ENCODE results near the gene TMEM239.
"Not testable (repeated sequence)": the region's sequence is repeated elsewhere in the genome, so short reads cannot be mapped to it uniquely, and the experiment has no call there.

Gene TMEM239

DNA sequence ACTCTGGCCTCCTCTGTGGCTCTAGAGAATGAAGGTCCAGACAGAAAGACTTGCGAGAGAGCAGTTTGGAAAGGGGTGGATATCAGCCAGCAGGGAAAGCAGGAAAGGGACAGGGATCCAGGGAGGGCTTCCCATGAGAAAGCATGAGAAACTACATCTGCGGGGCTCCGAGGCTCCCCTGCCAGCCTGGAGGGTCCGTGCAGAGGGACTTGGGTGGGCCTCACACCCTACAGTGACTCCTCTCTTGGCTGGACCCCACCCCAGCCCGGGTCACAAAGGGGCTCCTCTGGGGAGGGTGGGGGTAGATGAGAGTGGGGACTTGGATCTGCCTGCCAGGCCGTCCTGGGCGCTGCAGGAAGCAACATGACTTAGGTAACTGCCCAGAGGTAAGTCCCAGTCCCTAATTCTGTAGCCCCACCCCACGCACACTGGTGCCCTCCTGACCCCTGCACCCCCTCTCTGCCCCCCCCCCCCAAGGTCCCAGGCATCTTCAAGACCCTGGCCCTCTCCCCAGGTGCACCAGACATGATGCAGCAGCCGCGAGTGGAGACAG, at the start of gene TMEM239:
TSS of gene TMEM239 (plus strand) at position 335 of the 553 bp plus-strand sequence. CDS start at position 526, 191 bp downstream.
- DNase-seq = no peak

- DNase-seq = no peak
Observed at GRCh38 chr20:2767768-2768631, 48.2 kb upstream of the TMEM239 start.

DNA sequence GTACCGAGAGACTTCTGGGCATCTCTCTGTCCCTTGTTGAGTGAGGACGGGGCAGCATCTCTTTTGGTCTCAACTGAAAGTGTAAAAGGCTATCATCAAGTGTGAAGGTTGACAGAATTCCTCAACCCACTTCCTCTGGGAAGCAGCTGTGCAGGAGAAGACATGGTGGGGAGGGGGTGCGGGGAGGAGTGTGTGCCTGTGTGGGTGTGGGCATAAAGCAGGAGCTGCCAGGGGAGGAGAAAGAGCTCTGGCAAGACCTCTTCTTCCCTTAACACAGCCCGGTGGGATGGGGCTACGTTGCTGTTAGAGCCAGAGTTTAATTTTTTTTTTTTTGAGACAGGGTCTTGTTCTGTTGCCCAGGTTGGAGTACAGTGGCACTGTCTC, 47.5 kb upstream of the TMEM239 start:
- no peak for DNase-seq

DNA sequence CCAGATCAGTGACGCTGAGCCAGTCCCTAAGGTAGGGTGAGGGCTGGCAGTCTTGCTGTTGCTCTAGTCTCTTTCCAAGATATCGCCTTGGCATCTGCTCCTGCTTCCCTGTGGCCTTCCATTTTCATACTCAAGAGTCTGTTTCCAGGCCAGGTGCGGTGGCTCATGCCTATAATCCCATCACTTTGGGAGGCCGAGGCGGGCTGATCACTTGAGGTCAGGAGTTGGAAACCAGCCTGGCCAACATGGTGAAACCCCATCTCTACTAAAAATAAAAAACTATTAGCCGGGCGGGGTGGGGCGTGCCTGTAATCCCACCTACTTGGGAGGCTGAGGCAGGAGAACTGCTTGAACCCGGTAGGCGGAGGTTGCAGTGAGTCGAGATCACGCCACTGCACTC, 46.1 kb upstream of the TMEM239 start:
- not testable (repeated sequence) for DNase-seq

DNA sequence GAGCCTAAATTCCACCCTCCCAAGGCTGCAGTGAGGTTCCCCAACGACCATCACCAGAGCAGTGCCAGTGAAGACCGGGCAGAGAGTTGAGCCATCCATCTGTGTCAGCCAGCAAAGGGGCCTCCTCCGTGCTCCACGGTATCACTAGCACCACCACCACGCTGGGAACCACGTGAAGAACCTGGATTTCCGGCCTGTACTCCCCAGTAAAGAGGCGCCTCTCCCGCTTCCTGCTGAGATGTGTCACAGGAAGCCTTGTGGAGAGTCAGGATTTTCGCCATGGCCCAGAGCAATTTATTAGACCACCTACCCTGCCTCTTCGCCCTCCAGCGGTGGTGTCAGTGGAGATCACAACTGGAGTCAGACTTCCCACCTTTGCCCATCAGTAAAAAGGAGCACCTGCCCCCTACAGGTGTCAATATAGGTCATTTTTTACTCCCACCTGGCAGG, 44.5 kb upstream of the TMEM239 start:
- no peak for DNase-seq

GRCh38 chr20:2773812-2774211, 42.4 kb upstream of the TMEM239 start:
- DNase-seq = no peak

- DNase-seq = no peak
Observed at GRCh38 chr20:2775139-2775538, 41.0 kb upstream of the TMEM239 start.

DNA sequence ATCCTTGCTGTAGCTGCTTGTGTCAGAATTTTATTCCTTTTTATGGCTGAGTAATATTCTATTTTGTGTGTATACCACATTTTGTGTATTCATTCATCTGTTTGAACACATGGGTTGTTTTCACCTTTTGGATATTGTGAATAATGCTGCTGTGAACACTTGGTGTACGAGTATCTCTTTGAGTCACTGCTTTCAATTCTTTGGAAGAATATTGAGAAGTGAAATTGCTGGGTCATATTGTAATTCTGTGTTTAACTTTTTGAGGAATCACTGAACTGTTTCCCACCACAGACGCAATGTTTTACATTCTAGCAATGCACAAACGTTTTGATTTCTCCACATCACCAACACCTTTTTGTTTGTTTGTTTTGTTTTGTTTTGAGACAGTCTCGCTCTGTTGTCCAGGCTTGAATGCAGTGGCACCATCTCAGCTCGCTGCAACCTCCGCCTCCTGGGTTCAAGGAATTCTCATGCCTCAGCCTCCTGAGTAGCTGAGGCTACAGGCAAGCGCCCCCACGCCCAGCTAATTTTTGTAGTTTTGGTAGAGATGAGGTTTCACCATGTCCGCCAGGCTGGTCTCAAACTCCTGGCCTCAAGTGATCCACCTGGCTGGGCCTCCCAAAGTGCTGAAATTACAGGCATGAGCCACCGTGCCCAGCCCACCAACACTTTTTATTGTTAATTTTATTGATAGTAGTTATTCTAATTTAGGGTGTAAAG, 37.4 kb upstream of the TMEM239 start:
- DNase-seq = no peak

DNA sequence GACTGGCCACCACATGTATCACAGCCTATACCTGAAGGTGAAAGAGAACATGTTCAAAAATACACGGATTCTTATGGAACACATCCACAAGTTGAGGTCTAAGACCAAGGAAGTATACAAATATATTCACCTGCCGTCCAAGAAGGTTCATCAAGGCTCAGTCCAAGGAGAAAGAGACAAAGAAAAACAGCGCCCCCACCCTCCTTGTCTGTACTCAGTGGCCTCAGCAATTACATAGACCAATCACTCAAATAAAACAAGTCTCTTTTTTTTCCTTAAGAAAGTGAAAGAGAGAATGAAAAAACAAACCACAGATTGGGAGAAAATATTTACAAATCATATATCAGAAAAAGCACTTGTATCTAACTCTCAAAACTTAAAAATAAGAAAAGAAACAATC, 35.2 kb upstream of the TMEM239 start:
- DNase-seq = no peak

- DNase-seq = no peak
Observed at GRCh38 chr20:2783908-2784566, 32.1 kb upstream of the TMEM239 start.

GRCh38 chr20:2793471-2793870, 22.7 kb upstream of the TMEM239 start:
- no peak for DNase-seq

DNA sequence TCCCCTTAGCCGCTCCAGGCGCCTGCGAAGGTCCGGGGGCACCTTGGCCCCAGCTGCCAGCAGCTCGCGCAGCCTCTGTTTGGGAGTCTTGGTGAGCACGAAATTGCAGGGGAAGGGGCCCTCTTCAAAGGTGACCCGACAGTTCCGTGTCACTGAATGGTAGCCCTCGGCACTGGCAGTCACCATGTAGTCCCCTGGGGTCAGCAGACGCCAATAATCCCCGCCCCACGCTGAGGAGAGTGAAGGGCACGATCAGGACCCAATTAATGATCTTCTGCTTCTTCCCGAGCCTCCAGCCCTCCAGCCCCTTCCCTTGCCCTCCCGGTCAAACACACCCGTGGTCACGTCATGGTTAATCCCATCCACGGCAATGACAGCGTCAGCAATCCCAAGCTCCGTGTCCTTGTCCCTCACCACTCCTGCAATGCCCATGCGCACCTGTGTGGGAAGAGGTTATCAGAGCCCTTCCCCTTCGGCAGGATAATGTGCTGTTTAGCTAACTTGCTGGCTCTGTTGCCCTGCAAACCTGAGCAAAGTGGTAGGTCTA, 21.9 kb upstream of the TMEM239 start:
- no peak for DNase-seq

GRCh38 chr20:2794866-2795447, 21.2 kb upstream of the TMEM239 start:
- DNase-seq = no peak

DNA sequence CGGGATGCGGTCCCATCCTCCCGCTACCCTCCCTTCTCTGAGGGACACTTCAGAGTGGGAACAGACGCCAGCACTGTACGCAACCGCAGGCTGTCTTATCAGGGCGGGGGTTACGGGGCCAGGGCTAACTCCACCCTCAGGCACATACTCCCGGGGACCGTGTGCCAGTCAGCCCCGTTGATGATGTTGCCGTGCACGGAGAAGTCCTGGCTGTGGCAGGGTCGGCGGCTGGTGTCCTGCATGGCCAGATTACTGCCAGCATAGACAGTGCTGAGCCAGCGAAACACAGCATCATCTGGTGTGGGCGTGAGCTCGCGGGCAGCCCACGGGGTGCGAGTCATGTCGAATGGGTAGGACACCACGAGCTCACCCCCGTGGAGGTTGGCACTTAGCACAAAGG, 20.7 kb upstream of the TMEM239 start:
- DNase-seq = no peak

DNA sequence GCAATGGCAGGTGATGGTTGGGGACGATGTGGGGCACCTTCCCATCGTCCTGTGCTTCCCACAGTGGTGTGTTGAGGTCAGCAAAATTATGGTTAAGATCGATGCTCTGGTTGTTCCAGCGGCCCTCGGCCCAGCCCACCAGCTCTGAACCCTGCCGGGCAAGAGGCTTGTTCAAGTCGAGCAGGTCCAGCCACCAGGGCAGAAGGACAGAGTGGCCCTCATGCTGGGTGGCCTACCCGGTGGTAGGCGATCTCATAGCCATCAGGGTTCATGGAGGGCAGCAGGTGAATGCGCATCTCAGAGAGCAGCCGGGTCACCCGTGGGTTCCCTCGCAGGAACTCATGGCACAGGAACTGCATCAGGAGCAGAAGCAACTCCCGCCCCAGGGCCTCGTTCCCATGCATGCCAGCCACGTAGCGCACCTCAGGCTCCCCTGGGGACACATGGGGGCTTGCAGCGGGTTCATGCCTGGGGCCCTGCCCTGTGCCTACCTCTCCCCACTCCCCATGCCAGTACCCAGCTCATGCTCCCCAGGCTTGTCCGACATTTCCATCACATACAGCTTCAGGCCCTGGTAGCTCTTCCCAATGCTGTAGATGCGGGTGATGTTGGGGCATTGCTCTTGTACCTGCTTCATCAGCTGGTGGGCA, 20.0 kb upstream of the TMEM239 start:
- DNase-seq = no peak

- no peak for DNase-seq
Observed at GRCh38 chr20:2797136-2797983, 18.8 kb upstream of the TMEM239 start.

GRCh38 chr20:2798095-2798805, 17.9 kb upstream of the TMEM239 start:
- DNase-seq = no peak

DNA sequence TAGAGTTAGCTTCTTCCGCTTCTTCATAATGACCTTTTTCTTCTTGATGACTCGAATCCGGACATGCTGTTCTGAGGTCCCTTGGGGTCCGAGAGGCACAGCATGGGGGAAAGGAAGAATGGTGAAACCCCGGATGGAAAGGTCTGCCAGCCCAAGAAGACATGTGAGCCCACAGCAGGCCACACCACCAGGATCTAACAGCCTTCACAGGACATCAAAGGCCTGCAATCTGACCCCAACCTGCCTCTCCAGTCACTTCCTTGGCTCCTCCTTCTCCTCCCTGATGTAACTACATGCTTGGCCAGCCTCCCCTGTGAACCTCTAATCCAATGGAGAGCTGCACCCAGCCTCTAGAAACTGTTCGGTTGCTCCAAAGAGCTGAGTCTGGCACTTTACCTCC, 17.4 kb upstream of the TMEM239 start:
- DNase-seq = no peak

GRCh38 chr20:2799271-2799670, 16.9 kb upstream of the TMEM239 start:
- DNase-seq = no peak

All from COR-L47 (cell line).